Erythroblast (primary cell): ENCODE data around the gene NT5M.

Source experiments
- DNase-seq, 2 experiments: peaks; one replicate each; lab custom pipeline; 2025; lab: John Stamatoyannopoulos, UW
- GATA1 ChIP-seq: IDR thresholded peaks from 2 replicates; pipeline ENCODE4 v1.6.1; 2011; ENCODE audit warnings: low read depth, mild to moderate bottlenecking, control low read depth, low read length, moderate library complexity
- POLR2A ChIP-seq: IDR thresholded peaks from 2 replicates; pipeline ENCODE4 v1.6.1; 2011; ENCODE audit warnings: mild to moderate bottlenecking, low read length

The NT5M gene

DNA sequence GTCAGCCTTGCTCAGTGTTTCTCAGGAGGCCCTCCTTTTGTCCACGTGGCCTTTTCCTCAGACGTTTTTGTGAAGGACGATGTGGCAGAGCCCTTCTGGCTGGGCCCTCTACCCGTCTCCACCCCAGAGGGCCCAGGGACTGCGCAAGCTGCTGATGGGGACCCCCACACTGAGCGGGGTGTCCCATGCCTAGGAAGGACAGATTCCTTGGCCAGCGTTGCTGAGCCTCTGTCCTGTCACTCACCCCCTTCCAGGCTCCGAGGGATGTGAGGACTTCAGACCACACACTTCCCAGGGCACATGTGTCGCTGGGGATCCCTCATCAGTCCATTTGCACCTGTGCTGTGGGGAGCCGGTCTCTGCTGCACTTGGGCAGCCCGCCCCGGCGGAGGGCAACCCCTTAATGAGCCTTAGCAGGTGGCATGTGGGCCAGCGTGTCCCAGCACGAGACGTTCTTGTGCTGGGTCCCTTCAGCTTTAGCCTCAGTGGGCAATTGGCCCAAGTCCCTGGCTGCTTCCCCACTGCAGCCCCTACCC, 48.3 kb downstream of the NT5M start:
- no peak for DNase-seq
- TF ChIP-seq GATA1 (no peak), POLR2A (no peak)

DNA sequence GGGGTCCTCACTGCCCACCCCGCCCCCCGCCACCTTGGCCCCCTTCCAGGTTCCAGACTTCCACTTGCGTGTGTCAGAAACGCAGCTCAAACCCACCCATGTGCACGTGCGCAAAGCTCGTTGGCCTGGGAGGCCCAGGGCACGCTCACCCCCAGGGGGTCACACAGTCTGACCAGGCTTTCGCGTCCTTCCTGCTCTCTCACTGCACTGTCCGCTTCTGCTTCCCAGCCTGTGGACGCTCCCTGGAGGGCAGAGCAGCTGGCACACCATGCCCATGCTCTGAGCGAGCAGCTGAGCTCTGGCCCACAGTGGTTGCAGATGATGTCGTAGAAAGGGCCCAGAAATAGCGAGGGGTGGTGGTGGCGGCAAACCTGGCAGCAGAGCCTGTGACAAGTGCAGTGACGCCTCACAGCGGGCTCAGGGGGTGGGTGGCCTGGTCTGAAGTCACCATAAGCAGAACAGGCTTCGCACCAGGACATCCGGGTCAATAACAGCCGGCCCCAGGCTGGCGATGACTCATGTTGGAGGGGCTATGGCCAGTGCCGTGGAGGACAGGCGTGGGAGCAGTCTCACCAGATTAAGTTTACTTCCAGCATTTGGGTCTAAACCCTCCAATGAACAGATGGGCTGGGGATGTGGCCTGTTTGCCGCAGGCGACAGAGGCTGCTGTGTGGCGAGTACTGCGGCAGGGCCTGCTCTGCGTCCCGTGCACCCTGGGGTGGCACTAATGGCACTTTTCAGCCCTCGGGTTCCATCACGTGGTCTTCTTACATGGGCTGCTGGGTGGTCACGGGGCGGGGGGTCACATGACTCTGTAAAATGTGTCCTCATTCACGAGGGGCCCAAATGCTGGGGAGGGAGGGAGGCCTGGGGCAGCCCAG, 49.0 kb downstream of the NT5M start:
- TF ChIP-seq POLR2A (no peak), GATA1 (no peak)
- DNase-seq, result peak in 1 of 2 experiments; percentile 13

- TF ChIP-seq POLR2A, result no peak
- no peak for TF ChIP-seq GATA1
- DNase-seq, result no peak
Measured at GRCh38 chr17:17352836-17353624, 49.9 kb downstream of the NT5M start.

DNA sequence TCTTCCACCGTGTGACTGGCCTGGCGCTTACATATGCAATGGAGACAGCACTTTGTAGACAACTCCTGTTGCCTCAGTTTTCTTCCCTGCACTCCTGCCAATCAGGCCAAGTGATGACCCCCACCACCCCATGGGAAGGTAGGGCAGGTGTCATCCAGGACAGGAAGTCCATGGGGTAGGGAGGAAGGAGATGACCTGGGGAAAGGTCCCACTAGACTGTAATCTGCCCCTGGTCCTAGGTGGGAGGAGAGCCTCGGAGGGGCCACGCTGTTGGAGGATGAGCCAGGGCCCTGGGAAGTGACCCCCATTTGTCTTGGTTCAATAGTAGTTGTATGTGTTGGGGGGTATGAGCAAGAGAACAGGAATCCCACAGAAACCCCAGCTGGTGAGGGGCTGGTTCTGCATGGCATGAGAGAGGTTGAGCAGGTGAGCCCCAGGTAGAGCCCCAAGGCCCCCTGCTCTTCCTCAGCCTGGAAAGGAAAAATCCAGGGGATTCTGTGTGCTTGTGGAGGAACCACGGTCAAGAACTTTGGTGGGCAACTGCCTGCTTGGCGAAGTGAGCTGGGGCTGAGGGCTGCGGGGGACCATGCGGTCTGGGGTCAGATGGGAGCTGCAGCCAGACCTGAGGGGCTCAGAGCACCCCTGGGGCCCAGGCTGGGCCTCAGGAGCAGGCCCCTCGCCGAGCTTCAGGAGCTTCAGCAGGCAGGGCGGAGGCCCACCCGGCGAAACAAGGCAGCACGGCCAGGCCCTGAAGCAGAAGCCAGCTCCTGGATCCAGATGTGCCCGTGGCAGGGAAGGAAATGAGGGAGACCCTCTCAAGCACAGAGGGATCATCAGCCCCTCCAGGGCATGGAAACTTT, 50.7 kb downstream of the NT5M start:
- DNase-seq, result no peak
- TF ChIP-seq POLR2A (no peak), GATA1 (no peak)

DNA sequence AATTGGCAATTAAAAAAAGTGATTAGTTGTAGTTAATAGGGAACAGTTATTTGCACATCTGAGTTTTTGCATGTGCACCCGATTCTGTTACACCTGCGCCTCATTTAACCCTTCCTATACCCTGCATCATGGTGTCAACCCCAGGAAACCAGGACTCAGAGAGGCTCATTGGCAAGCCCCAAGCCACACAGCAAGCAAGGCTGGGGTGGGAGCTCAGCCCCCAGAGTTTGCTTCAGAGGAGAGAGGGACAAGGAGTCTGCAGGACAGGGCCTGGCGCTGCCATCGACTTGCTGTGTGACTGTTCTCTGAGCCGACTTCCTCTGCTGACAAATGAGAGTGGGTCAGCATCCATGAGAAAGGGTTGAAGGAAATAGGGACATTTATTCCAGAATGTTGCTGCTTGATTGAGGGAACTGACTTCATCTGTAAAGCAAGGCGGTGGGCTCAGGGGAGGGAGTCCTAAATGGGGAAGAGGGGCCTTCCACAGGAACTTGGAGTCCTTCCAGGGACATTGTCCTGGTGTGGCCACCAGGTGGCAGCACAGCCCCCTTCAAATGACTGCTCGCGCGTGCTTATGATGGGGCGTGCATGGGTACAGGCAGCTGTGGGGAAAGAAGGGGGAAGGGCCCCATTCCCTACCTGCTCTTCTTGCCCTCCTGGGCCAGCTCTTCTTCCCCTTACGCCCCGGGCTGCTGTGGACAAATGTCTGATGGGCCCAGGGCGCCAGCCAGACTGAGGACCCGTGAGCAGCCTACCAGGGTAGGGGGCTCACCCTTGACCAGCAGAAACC, 51.6 kb downstream of the NT5M start:
- DNase-seq, result peak; percentile 78 to 90
- TF ChIP-seq GATA1, result no peak
- no peak for TF ChIP-seq POLR2A

- no peak for TF ChIP-seq POLR2A
- TF ChIP-seq GATA1, result no peak
Measured at GRCh38 chr17:17355426-17355825, 52.3 kb downstream of the NT5M start.

DNA sequence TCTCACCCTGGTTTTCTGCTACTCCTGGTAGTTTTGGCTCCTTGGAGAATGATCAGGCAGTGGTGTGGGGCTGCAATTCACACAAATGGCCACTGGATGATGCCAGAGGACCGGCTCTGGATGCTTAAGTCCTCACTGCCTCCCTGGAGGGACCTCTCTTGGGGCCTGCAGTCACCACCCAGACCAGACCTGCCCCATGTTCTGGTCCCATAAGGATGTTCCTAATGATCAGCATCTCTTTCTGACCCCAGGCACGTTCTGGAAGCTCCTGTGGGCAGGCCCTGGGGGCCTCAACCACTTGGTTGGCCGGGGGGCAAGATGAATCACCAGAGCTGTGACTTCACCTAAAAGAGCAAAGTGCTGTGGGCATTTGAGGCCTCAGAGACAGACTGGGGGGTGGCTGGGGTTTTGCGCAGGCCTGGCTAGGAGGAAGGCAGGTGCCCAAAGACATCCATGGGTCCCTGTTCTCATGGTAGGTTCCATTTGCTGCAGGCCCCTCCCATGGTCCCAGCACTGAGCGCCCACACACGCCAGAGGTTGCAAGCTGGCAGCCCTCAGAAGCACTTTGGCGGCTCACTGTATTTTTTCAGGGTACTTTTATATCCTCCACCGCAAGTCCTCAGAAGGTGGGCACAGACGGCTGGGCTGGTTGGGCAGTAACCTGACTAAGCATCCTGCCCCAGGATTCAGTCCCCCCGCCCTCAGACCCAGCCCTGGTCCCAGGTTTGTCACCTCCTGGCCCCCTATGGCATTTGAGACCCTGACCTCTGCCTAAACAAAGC, 53.2 kb downstream of the NT5M start:
- TF ChIP-seq GATA1, result no peak

More at GRCh38 chr17:17355426-17355825, 52.3 kb downstream of the NT5M start:
- DNase-seq, result no peak

GRCh38 chr17:17356931-17357270, 53.7 kb downstream of the NT5M start:
- no peak for DNase-seq
- TF ChIP-seq POLR2A (no peak), GATA1 (no peak)

More for the DNA sequence above, 53.2 kb downstream of the NT5M start:
- DNase-seq, result peak; percentile 84 to 91

- TF ChIP-seq GATA1 (no peak), POLR2A (no peak)
Measured at GRCh38 chr17:17358060-17358751, 55.0 kb downstream of the NT5M start.

GRCh38 chr17:17358866-17359265, 55.7 kb downstream of the NT5M start:
- TF ChIP-seq GATA1 (no peak), POLR2A (no peak)
- DNase-seq, result no peak

More at GRCh38 chr17:17358060-17358751, 55.0 kb downstream of the NT5M start:
- no peak for DNase-seq

- TF ChIP-seq POLR2A, result no peak
- TF ChIP-seq GATA1, result no peak
- no peak for DNase-seq
Measured at GRCh38 chr17:17359271-17359670, 56.1 kb downstream of the NT5M start.
